ENCODE results near the gene OR2T35.
"Not testable (repeated sequence)": the region's sequence is repeated elsewhere in the genome, so short reads cannot be mapped to it uniquely, and the experiment has no call there.

- not testable (repeated sequence) for TF ChIP-seq CTCF, POLR2A, POLR2AphosphoS5 (IDR thresholded peaks at IDR 0.05)
Measured at GRCh38 chr1:248642971-248643651, 2.0 kb downstream of the OR2T35 start.
